ENCODE results near the gene RAB10. TPM values are rescaled to one million over a fixed set of nuclear protein-coding genes. Genes with fewer than 3 reads are reported as not detected.

Gene RAB10
- total RNA-seq, 1 experiment from 2014 or later = 130 TPM

DNA sequence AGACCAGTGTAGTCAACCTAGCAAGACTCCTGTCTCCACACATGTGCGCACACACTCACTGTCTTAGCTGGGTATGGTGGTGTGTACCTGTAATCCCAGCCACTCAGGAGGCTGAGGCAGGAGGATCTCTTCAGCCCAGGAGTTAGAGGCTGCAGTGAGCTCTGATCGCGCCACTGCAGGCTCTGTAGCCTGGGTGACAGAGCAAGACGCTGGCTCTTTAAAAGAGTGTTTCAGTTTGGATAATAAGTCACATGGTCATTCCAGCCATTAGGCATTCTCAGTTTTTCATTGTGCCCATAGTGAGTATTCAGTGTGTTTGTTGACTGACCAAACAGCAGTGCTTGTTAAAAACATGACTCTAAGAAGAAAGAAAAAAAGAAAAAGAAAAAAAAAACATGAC is 31.0 kb downstream of the RAB10 start:
- Histone ChIP-seq H2BK12ac (ENCODE audit: insufficient read length, low read depth, low read length) (no peak overlapping the region), H3K9me3 (ENCODE audit: control insufficient read depth, low read depth, low read length) (no peaks in the 10 kb centered on the region), H3K23ac (ENCODE audit: insufficient read length, low read depth, low read length) (no peak overlapping the region), H3K79me2 (ENCODE audit: insufficient read depth, low read length) (peaks cover 11% of the 10 kb centered on the region; the same call in 1 of the 2 replicates), H3K27me3 (ENCODE audit: insufficient read depth, low read length) (no peaks in the 10 kb centered on the region), H2AK5ac (ENCODE audit: insufficient read length, low read length) (no peak overlapping the region), H2BK120ac (ENCODE audit: low read depth, low read length, poor library complexity, severe bottlenecking) (no peak overlapping the region), H2BK20ac (ENCODE audit: low read depth, low read length, poor library complexity, severe bottlenecking) (no peak overlapping the region), H3T11ph (ENCODE audit: low read length) (no peak overlapping the region), H3K4me2 (ENCODE audit: insufficient read depth, insufficient read length, low read length) (no peak overlapping the region), H4K8ac (replicated peaks; ENCODE audit: insufficient read length, low read depth, low read length) (no peak overlapping the region), H2BK15ac (ENCODE audit: low read depth, low read length) (no peak overlapping the region), H3K23me2 (ENCODE audit: insufficient read length, low read depth, low read length, poor library complexity, severe bottlenecking) (no peaks in the 10 kb centered on the region), H2AFZ (ENCODE audit: low read length) (no peak overlapping the region), H3K4me1 (ENCODE audit: insufficient read depth, low read length) (peaks cover 2% of the 10 kb centered on the region; the same call in 1 of the 2 replicates), H3K56ac (ENCODE audit: insufficient read length, low read depth, low read length) (no peak overlapping the region), H3K4ac (ENCODE audit: low read depth, low read length) (no peak overlapping the region), H3K79me1 (ENCODE audit: insufficient read depth, low read depth, low read length, poor library complexity, severe bottlenecking) (peaks cover 15% of the 10 kb centered on the region), H2BK5ac (ENCODE audit: insufficient read length, low read length) (no peak overlapping the region), H4K20me1 (ENCODE audit: control insufficient read depth, insufficient read depth, insufficient read length) (no peaks in the 10 kb centered on the region), H3K14ac (ENCODE audit: insufficient read depth, low read length) (no peak overlapping the region), H4K5ac (ENCODE audit: insufficient read length, low read depth, low read length) (no peak overlapping the region), H3K18ac (ENCODE audit: insufficient read length, low read depth, low read length) (no peak overlapping the region), H3K27ac (ENCODE audit: insufficient read length, low read depth, low read length) (no peak overlapping the region), H4K91ac (ENCODE audit: insufficient read length, low read depth, low read length) (no peak overlapping the region), H3K9ac (ENCODE audit: extremely low read depth, insufficient read length, low read length) (no peak overlapping the region)
- Mint-ChIP-seq H3K36me3 (ENCODE audit: insufficient read depth in 1 of 3, low read depth in 3 of 3) (peaks cover 0 to 29% (median 25%) of the 10 kb centered on the region in 3 experiments; a peak in 5 of 7 replicates), H3K4me3 (no peak overlapping the region), H3K27me3 (ENCODE audit: low read depth) (no peaks in the 10 kb centered on the region), H3K27ac (peak overlapping the region in 1 of 3 experiments; percentile 52; a peak in 2 of 7 replicates), H3K4me1 (peaks cover 30 to 33% of the 10 kb centered on the region in 2 experiments), H3K9me3 (no peaks in the 10 kb centered on the region)
- TF ChIP-seq, protein P1, sequence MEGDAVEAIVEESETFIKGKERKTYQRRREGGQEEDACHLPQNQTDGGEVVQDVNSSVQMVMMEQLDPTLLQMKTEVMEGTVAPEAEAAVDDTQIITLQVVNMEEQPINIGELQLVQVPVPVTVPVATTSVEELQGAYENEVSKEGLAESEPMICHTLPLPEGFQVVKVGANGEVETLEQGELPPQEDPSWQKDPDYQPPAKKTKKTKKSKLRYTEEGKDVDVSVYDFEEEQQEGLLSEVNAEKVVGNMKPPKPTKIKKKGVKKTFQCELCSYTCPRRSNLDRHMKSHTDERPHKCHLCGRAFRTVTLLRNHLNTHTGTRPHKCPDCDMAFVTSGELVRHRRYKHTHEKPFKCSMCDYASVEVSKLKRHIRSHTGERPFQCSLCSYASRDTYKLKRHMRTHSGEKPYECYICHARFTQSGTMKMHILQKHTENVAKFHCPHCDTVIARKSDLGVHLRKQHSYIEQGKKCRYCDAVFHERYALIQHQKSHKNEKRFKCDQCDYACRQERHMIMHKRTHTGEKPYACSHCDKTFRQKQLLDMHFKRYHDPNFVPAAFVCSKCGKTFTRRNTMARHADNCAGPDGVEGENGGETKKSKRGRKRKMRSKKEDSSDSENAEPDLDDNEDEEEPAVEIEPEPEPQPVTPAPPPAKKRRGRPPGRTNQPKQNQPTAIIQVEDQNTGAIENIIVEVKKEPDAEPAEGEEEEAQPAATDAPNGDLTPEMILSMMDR (conservative IDR thresholded peaks at IDR 0.05) = no peak
- no peak for DNase-seq
- no CpG with 5 or more reads among the region's 4 CpGs for WGBS (ENCODE audit: extremely low coverage, insufficient read length, low lambda C conversion rate)

All from H9 (cell line).